IMR-90 (cell line): ENCODE results near the gene CNIH1. TPM values are rescaled to one million over a fixed set of nuclear protein-coding genes. Genes with fewer than 3 reads are reported as not detected.

ENCODE experiments used
- ATAC-seq: fragments of 200-7000 bp; cut with Tn5 transposase; 2 replicates; pipeline ENCODE4 v1.9.1; 2020; ENCODE audit warnings: low read depth, mild to moderate bottlenecking, moderate library complexity
- BruUV-seq: library from RNA; stranded (reverse); fragments of 400-500 nt; replicated peaks from 2 replicates; lab custom pipeline; 2021; lab: Mats Ljungman, UMichigan
- CTCF ChIA-PET: fragments of 300-600 bp; formaldehyde crosslinking; extraction: SDS; loops from one replicate; lab custom pipeline; 2021; ENCODE audit warnings: antibody characterized with exemption; lab: Yijun Ruan, JAX
- POLR2A ChIA-PET: fragments of 300-600 bp; sonication (Branson Sonifier 250); formaldehyde crosslinking; loops from one replicate; lab custom pipeline; 2022; ENCODE audit warnings: antibody characterized with exemption; ENCODE audit not compliant: unreplicated experiment; lab: Charles Lee
- DNase-seq: peaks from one replicate; pipeline ENCODE4 v3.0.0; 2013
- H2AFZ ChIP-seq: replicated peaks from 2 replicates; pipeline ENCODE3; 2013; ENCODE audit warnings: low read length, mild to moderate bottlenecking; ENCODE audit not compliant: poor library complexity
- H2AK5ac ChIP-seq: 2 replicates; pipeline ENCODE4 v1.6.1; 2013; ENCODE audit warnings: low read depth, low read length, inconsistent platforms
- H2AK9ac ChIP-seq: replicated peaks from 2 replicates; pipeline ENCODE3; 2013; ENCODE audit warnings: mild to moderate bottlenecking, low read depth, low read length, moderate library complexity; ENCODE audit not compliant: poor library complexity
- H2BK120ac ChIP-seq: 2 replicates; pipeline ENCODE4 v1.6.1; 2013; ENCODE audit warnings: low read depth, low read length, inconsistent platforms
- H2BK15ac ChIP-seq: 3 replicates; pipeline ENCODE4 v1.6.1; 2013; ENCODE audit warnings: low read depth, low read length, inconsistent platforms
- H2BK20ac ChIP-seq: 2 replicates; pipeline ENCODE4 v1.6.1; 2013; ENCODE audit warnings: low read depth, mild to moderate bottlenecking, inconsistent platforms, low read length, moderate library complexity
- H2BK5ac ChIP-seq: 2 replicates; pipeline ENCODE4 v1.6.1; 2013; ENCODE audit warnings: mild to moderate bottlenecking, low read depth, low read length, inconsistent platforms; ENCODE audit not compliant: poor library complexity, severe bottlenecking
- H3K14ac ChIP-seq: replicated peaks from 2 replicates; pipeline ENCODE4 v1.6.1; 2013; ENCODE audit warnings: low read depth, low read length, inconsistent platforms
- H3K18ac ChIP-seq: 2 replicates; pipeline ENCODE4 v1.6.1; 2013; ENCODE audit warnings: low read depth, low read length, control low read depth
- H3K23ac ChIP-seq: 2 replicates; pipeline ENCODE4 v1.6.1; 2013; ENCODE audit warnings: low read depth, low read length, inconsistent platforms
- H3K27ac ChIP-seq: 2 replicates; pipeline ENCODE4 v1.5.1; 2013; ENCODE audit warnings: mild to moderate bottlenecking, control low read depth, low read length; ENCODE audit not compliant: insufficient read depth
- H3K27me3 ChIP-seq: 2 replicates; pipeline ENCODE4 v1.6.1; 2013; ENCODE audit warnings: low read length; ENCODE audit not compliant: control insufficient read depth, insufficient read depth
- H3K36me3 ChIP-seq: 2 replicates; pipeline ENCODE4 v1.6.1; 2013; ENCODE audit warnings: low read length, mixed read lengths; ENCODE audit not compliant: control insufficient read depth, insufficient read depth
- H3K4ac ChIP-seq: 2 replicates; pipeline ENCODE4 v1.6.1; 2013; ENCODE audit warnings: low read depth, low read length, inconsistent platforms
- H3K4me1 ChIP-seq: 2 replicates; pipeline ENCODE4 v1.6.1; 2013; ENCODE audit warnings: low read length, mixed read lengths; ENCODE audit not compliant: control insufficient read depth, insufficient read depth
- H3K4me2 ChIP-seq: 2 replicates; pipeline ENCODE4 v1.6.1; 2013; ENCODE audit warnings: low read depth, mild to moderate bottlenecking, control low read depth, low read length, moderate library complexity
- H3K4me3 ChIP-seq: 2 replicates; pipeline ENCODE4 v1.5.1; 2013; ENCODE audit warnings: low read depth, mild to moderate bottlenecking, control low read depth, low read length, moderate library complexity; ENCODE audit not compliant: insufficient read depth
- H3K56ac ChIP-seq: 2 replicates; pipeline ENCODE4 v1.6.1; 2013; ENCODE audit warnings: low read length, inconsistent platforms; ENCODE audit not compliant: insufficient read depth; ENCODE audit errors: extremely low read depth
- H3K79me1 ChIP-seq, 2 experiments: 2 replicates each; pipeline ENCODE4 v1.6.1; 2013; ENCODE audit warnings: low read length in 2 of 2, inconsistent platforms in 1 of 2, low read depth in 1 of 2
- H3K9ac ChIP-seq: 2 replicates; pipeline ENCODE4 v1.6.1; 2013; ENCODE audit warnings: low read depth, low read length, control low read depth
- H3K9me1 ChIP-seq: 2 replicates; pipeline ENCODE4 v1.6.1; 2013; ENCODE audit warnings: low read length, inconsistent platforms; ENCODE audit not compliant: insufficient read depth
- H3K9me3 ChIP-seq: 2 replicates; pipeline ENCODE4 v1.6.1; 2013; ENCODE audit warnings: low read length; ENCODE audit not compliant: control insufficient read depth, insufficient read depth
- H4K20me1 ChIP-seq: 2 replicates; pipeline ENCODE4 v1.6.1; 2013; ENCODE audit warnings: low read length, inconsistent platforms; ENCODE audit not compliant: insufficient read depth
- H4K5ac ChIP-seq: 2 replicates; pipeline ENCODE4 v1.6.1; 2013; ENCODE audit warnings: mild to moderate bottlenecking, low read depth, low read length, control low read depth
- H4K8ac ChIP-seq, 2 experiments: 2 replicates each; pipeline ENCODE4 v1.6.1; 2013; ENCODE audit warnings: low read depth in 2 of 2, low read length in 2 of 2, control low read depth in 1 of 2, inconsistent platforms in 1 of 2
- H4K91ac ChIP-seq: 2 replicates; pipeline ENCODE4 v1.6.1; 2013; ENCODE audit warnings: low read depth, low read length, inconsistent platforms; ENCODE audit not compliant: insufficient read depth
- BHLHE40 ChIP-seq: fragments of 150-350 bp; IDR thresholded peaks from 2 replicates; pipeline ENCODE4 v1.6.1; 2016; ENCODE audit warnings: mild to moderate bottlenecking, low read depth, low read length
- CEBPB ChIP-seq: IDR thresholded peaks from 2 replicates; pipeline ENCODE4 v1.6.1; 2012; ENCODE audit warnings: low read depth, low read length, improper control_type of control experiment
- CHD1 ChIP-seq: IDR thresholded peaks from 2 replicates; pipeline ENCODE4 v1.6.1; 2012; ENCODE audit warnings: low read depth, low read length, improper control_type of control experiment
- CTCF ChIP-seq: conservative IDR thresholded peaks from 2 replicates; pipeline ENCODE4 v1.5.1; 2012; ENCODE audit warnings: mild to moderate bottlenecking, low read depth, low read length, improper control_type of control experiment
- FOS ChIP-seq: fragments of 150-350 bp; IDR thresholded peaks from 2 replicates; pipeline ENCODE4 v1.6.1; 2016; ENCODE audit warnings: low read depth, low read length
- MXI1 ChIP-seq: IDR thresholded peaks from 2 replicates; pipeline ENCODE4 v1.6.1; 2012; ENCODE audit warnings: low read depth, mild to moderate bottlenecking, low read length, moderate library complexity, borderline replicate concordance
- NFE2L2 ChIP-seq: fragments of 150-350 bp; IDR thresholded peaks from 2 replicates; pipeline ENCODE4 v1.6.1; 2016; ENCODE audit warnings: low read depth, mild to moderate bottlenecking, low read length
- RCOR1 ChIP-seq: IDR thresholded peaks from 2 replicates; pipeline ENCODE4 v1.6.1; 2012; ENCODE audit warnings: mild to moderate bottlenecking, low read length, improper control_type of control experiment; ENCODE audit not compliant: insufficient replicate concordance
- RFX5 ChIP-seq: IDR thresholded peaks from 2 replicates; pipeline ENCODE4 v1.8.0; 2012; ENCODE audit warnings: low read depth, mild to moderate bottlenecking, low read length, moderate library complexity
- SMC3 ChIP-seq: fragments of 150-350 bp; IDR thresholded peaks from 2 replicates; pipeline ENCODE4 v1.6.1; 2016; ENCODE audit warnings: low read depth, mild to moderate bottlenecking, antibody characterized with exemption, low read length, moderate library complexity
- USF2 ChIP-seq: fragments of 150-350 bp; IDR thresholded peaks from 2 replicates; pipeline ENCODE4 v1.6.1; 2017; ENCODE audit warnings: mild to moderate bottlenecking, antibody characterized with exemption, low read length, low read depth
- WGBS, 2 experiments: methylation state at CpG; one replicate each; pipeline versions ENCODE4 v1.1.5 to v1.1.7; 2013; ENCODE audit warnings: missing lambda C conversion rate in 2 of 2; ENCODE audit not compliant: insufficient read length in 1 of 2; ENCODE audit errors: extremely low coverage in 2 of 2; 5-methylcytosine and 5-hydroxymethylcytosine counted together
- dilution Hi-C: fragments of 300-500 bp; cut with HindIII; formaldehyde crosslinking; loops from one replicate; pipeline ENCODE4 v1.14.3; 2018; ENCODE audit warnings: low sequenced_read_pairs; ENCODE audit not compliant: unreplicated experiment
- in situ Hi-C: fragments of 300-500 bp; cut with MboI; formaldehyde crosslinking; loops from 3 replicates; pipeline ENCODE4 v1.14.3; 2019; ENCODE audit warnings: low sequenced_read_pairs, inconsistent platforms, mixed read lengths
- intact Hi-C: fragments of 100-400 bp; cut with micrococcal nuclease; formaldehyde crosslinking; loops from 2 replicates; pipeline ENCODE4 v1.10.0; 2022
- polyA plus RNA-seq, 3 experiments: library from polyadenylated mRNA; depleted of rRNA; stranded (reverse); fragments of >200 nt; gene quantifications; 2 replicates each; pipeline ENCODE4 v1.2.3, GENCODE V29; 2012; ENCODE audit warnings: low replicate concordance in 1 of 3
- total RNA-seq: library from RNA; depleted of rRNA; stranded (reverse); fragments of >200 nt; gene quantifications from 2 replicates; pipeline ENCODE4 v1.2.3, GENCODE V29; 2012
- TF ChIP-seq, protein P1 (sequence below): fragments of 150-350 bp; IDR thresholded peaks from 2 replicates; pipeline ENCODE4 v1.6.1; 2016; ENCODE audit warnings: low read depth, mild to moderate bottlenecking, low read length, moderate library complexity, borderline replicate concordance

Gene CNIH1
- total and polyA plus RNA-seq, 2 of the 4 experiments (the other 2 are of a cell fraction) = 244 to 284 TPM

- Histone ChIP-seq H3K9me3 (no peaks in the 10 kb centered on the region), H3K23ac (no peak overlapping the region), H3K27me3 (peaks cover 2% of the 10 kb centered on the region; the same call in 1 of the 2 replicates), H4K91ac (no peak overlapping the region), H2BK15ac (no peak overlapping the region), H3K4me2 (no peak overlapping the region), H3K9me1 (peaks cover 4% of the 10 kb centered on the region; the same call in 1 of the 2 replicates), H3K27ac (no peak overlapping the region), H3K36me3 (no peaks in the 10 kb centered on the region), H3K56ac (no peak overlapping the region), H2BK5ac (no peak overlapping the region), H3K18ac (no peak overlapping the region), H3K14ac (no peak overlapping the region), H2AK5ac (no peak overlapping the region), H3K79me1 (peaks cover 19 to 28% of the 10 kb centered on the region in 2 experiments), H2BK120ac (no peak overlapping the region), H3K4me3 (no peak overlapping the region), H4K8ac (no peak overlapping the region), H3K4ac (no peak overlapping the region), H3K4me1 (peaks cover 5% of the 10 kb centered on the region; the same call in 1 of the 2 replicates), H4K20me1 (no peaks in the 10 kb centered on the region), H2BK20ac (no peak overlapping the region), H2AK9ac (no peak overlapping the region), H2AFZ (no peak overlapping the region), H4K5ac (no peak overlapping the region), H3K9ac (no peak overlapping the region)
- POLR2A ChIA-PET = no interaction called here
- no peak for TF ChIP-seq CTCF
- no peak for TF ChIP-seq FOS
- TF ChIP-seq NFE2L2 = no peak
- no peak for TF ChIP-seq SMC3
- TF ChIP-seq CHD1 = no peak
- TF ChIP-seq USF2 = no peak
- TF ChIP-seq RFX5 = no peak
- no peak for TF ChIP-seq MXI1
- TF ChIP-seq CEBPB = no peak
- TF ChIP-seq BHLHE40 = no peak
- TF ChIP-seq RCOR1 = no peak
- TF ChIP-seq, protein P1, sequence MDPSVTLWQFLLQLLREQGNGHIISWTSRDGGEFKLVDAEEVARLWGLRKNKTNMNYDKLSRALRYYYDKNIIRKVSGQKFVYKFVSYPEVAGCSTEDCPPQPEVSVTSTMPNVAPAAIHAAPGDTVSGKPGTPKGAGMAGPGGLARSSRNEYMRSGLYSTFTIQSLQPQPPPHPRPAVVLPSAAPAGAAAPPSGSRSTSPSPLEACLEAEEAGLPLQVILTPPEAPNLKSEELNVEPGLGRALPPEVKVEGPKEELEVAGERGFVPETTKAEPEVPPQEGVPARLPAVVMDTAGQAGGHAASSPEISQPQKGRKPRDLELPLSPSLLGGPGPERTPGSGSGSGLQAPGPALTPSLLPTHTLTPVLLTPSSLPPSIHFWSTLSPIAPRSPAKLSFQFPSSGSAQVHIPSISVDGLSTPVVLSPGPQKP = no peak
- dilution Hi-C loops = no loop called here
- DNase-seq = no peak
- BruUV-seq = no TSS peak
- ATAC-seq = no peak
- whole genome bisulfite sequencing, 2 experiments = 92% methylated on average over 9 of the region's 27 CpGs; no CpG with 5 or more reads in 1 of the 2 experiments
- in situ Hi-C loops = no loop called here
- CTCF ChIA-PET = interaction anchor here (0.6 kb wide), 1 partner anchor 43 kb away, joined by 3 read pairs; no protein-coding TSS in a partner anchor
- intact Hi-C loops = no loop called here
Measured at GRCh38 chr14:54394596-54394995, 46.6 kb downstream of the CNIH1 start.
